Ascending aorta (tissue), 2 donors: ENCODE measurements around the gene RGS8. TPM values are rescaled to one million over a fixed set of nuclear protein-coding genes. Genes with fewer than 3 reads are reported as not detected.

ENCODE experiments used
- DNase-seq, 2 donors: peaks; one replicate each; pipeline ENCODE4 v3.0.0-alpha.2; 2019; ENCODE audit warnings: low spot score in 2 of 2
- H3K27ac ChIP-seq, 2 donors: fragments of 200-600 bp; sonication (generic); one replicate each; pipeline ENCODE4 v1.5.1; 2016 to 2017; ENCODE audit warnings: mild to moderate bottlenecking in 1 of 2
- H3K27me3 ChIP-seq: fragments of 200-600 bp; sonication (generic); one replicate; pipeline ENCODE4 v1.5.1; 2017
- H3K36me3 ChIP-seq, 2 donors: fragments of 200-600 bp; sonication (generic); one replicate each; pipeline ENCODE4 v1.5.1; 2016
- H3K4me1 ChIP-seq, 2 donors: fragments of 200-600 bp; sonication (generic); one replicate each; pipeline ENCODE4 v1.5.1; 2016 to 2017; ENCODE audit warnings: mild to moderate bottlenecking in 1 of 2
- H3K4me3 ChIP-seq, 2 donors: fragments of 200-600 bp; sonication (generic); one replicate each; pipeline ENCODE4 v1.5.1; 2016 to 2017; ENCODE audit warnings: mild to moderate bottlenecking in 1 of 2
- H3K9me3 ChIP-seq, 2 donors: fragments of 200-600 bp; sonication (generic); one replicate each; pipeline ENCODE4 v1.5.1; 2016
- intact Hi-C: fragments of 100-400 bp; cut with DNase I; formaldehyde crosslinking; loops from one replicate; pipeline ENCODE4 v1.15.1; 2023
- total RNA-seq: library from RNA; depleted of rRNA; stranded (reverse); fragments of >200 nt; gene quantifications from one replicate; pipeline ENCODE4 v1.1.0, GENCODE V29; 2016
- TF ChIP-seq, protein P1 (sequence below), 3 experiments: fragments of 200-600 bp in 2 of 3; fragments of 450-650 bp in 1 of 3; sonication (generic) in 2 of 3; IDR thresholded peaks; one replicate each; pipeline ENCODE4 v1.5.1; 2016 to 2019; ENCODE audit warnings: antibody characterized with exemption in 3 of 3, mild to moderate bottlenecking in 1 of 3, moderate library complexity in 1 of 3

The RGS8 gene
- total RNA-seq, 1 donor from 2014 or later: not detected

DNA sequence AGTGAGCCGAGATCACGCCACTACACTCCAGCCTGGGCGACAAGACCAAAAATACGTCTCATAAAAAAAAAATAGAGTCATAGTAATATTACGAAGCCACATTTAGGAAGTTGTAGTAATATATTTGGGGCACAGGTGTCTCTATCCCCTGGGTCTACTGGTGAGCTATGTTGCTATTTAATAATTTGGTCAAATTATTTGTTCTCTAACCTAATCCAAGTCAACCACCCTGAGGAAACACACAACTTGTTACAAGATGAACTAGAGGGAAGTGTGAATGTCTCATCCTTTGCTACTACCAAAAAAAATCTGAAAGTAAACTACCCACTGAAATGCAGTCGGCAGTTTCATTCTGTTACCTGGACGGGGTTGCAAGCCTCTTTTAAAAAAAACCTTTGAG lies 35.3 kb downstream of the RGS8 start:
- Histone ChIP-seq H3K4me1 (no peaks in the 10 kb centered on the region), H3K36me3 (no peaks in the 10 kb centered on the region), H3K27ac (no peak overlapping the region), H3K27me3 (no peaks in the 10 kb centered on the region), H3K4me3 (no peak overlapping the region), H3K9me3 (no peaks in the 10 kb centered on the region)
- TF ChIP-seq, protein P1, sequence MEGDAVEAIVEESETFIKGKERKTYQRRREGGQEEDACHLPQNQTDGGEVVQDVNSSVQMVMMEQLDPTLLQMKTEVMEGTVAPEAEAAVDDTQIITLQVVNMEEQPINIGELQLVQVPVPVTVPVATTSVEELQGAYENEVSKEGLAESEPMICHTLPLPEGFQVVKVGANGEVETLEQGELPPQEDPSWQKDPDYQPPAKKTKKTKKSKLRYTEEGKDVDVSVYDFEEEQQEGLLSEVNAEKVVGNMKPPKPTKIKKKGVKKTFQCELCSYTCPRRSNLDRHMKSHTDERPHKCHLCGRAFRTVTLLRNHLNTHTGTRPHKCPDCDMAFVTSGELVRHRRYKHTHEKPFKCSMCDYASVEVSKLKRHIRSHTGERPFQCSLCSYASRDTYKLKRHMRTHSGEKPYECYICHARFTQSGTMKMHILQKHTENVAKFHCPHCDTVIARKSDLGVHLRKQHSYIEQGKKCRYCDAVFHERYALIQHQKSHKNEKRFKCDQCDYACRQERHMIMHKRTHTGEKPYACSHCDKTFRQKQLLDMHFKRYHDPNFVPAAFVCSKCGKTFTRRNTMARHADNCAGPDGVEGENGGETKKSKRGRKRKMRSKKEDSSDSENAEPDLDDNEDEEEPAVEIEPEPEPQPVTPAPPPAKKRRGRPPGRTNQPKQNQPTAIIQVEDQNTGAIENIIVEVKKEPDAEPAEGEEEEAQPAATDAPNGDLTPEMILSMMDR (IDR thresholded peaks at IDR 0.05): no peak
- no peak for DNase-seq
- intact Hi-C loops: no loop called here

DNA sequence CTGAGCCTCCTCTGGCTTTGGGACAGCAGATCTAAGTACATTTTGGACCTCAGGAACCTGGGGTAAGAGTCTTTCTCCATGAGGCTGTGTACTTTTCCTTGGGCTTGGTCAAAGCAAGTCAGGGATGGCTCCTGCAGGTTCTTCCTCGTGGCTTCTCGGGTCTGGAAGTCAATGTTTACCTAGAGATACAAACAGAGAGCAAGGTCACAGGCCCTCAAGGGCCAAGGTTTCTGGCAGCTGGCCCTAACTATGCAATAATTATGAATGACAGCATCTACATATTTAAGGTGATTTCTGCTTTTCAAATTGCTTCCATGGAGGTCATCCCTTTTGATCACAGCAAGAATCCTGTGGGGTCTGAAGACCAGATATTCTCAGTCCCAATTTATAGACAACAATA lies 37.6 kb downstream of the RGS8 start:
- no peak for DNase-seq
- Histone ChIP-seq H3K36me3 (no peaks in the 10 kb centered on the region), H3K4me1 (no peaks in the 10 kb centered on the region), H3K27ac (no peak overlapping the region), H3K27me3 (no peaks in the 10 kb centered on the region), H3K4me3 (no peak overlapping the region), H3K9me3 (no peaks in the 10 kb centered on the region)
- TF ChIP-seq, protein P1 (IDR thresholded peaks at IDR 0.05): no peak
- intact Hi-C loops: no loop called here

DNA sequence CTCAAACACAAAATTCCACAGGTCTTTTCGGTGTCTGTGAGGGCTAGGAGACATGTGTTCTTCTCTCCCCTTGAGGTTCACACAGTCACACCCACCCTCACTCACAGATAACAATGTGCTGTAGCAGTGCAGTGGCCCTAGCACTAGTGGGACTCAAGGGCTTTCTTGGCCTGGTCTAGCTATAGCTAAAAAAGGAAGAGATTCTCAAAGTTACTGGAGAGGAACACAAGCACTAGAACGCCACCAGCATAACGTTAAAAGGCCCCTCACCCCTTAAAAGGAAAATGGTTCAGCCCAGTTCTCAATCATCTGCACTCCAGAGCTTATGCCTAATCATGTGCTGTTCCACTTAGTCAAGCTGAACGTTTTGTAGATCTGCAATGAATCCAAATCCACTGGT lies 39.5 kb downstream of the RGS8 start:
- Histone ChIP-seq H3K9me3 (no peaks in the 10 kb centered on the region), H3K4me1 (no peaks in the 10 kb centered on the region), H3K27ac (no peak overlapping the region), H3K27me3 (no peaks in the 10 kb centered on the region), H3K36me3 (no peaks in the 10 kb centered on the region), H3K4me3 (no peak overlapping the region)
- intact Hi-C loops: no loop called here
- DNase-seq: no peak
- TF ChIP-seq, protein P1 (IDR thresholded peaks at IDR 0.05): no peak

DNA sequence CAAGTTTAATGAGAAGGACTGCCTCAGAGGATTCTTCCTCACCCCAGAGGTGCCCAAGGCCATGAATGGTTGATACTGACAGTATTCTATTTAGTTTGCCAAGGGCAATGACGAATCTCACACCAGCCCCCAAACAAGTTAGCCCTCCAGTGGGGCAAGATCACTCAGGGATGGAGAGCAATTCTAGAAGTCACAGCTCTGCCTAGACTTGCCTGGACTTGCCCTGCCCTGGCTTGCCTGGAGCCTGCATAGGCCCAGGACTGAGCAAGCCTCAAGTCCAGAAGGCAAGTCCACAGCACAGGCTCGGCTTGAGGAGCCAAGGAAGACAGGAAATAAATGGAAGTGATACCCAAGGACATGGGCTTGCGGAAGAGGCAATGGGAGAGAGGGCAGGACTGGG lies 40.7 kb downstream of the RGS8 start:
- TF ChIP-seq, protein P1 (IDR thresholded peaks at IDR 0.05): no peak
- H3K36me3 ChIP-seq: no peaks in the 10 kb centered on the region
- no peak for DNase-seq
- H3K4me3 ChIP-seq: no peak overlapping the region
- no peaks in the 10 kb centered on the region for H3K27me3 ChIP-seq
- H3K4me1 ChIP-seq: no peaks in the 10 kb centered on the region
- H3K27ac ChIP-seq: no peak overlapping the region
- H3K9me3 ChIP-seq: no peaks in the 10 kb centered on the region
- intact Hi-C loops: no loop called here

DNA sequence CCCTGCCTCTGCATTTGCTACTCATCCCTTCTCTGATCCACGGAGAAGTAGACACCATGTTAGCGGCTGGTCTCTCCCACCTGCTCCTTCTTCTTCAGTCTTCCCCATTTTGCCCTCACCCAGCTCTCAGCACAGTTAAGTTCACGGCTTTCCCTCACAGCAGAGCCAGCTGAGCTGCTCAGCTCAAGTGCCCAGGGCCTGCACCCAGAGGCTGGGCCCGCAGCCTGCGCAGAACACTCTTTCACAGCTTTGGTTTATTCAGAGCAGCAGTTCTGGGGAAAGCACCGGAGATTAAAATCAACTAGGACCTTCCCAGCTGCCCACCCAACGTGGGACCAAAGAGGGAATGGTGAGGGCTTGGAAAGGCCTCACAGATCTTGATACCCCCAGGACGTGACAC lies 41.9 kb downstream of the RGS8 start:
- Histone ChIP-seq H3K27ac (no peak overlapping the region), H3K9me3 (no peaks in the 10 kb centered on the region), H3K4me3 (no peak overlapping the region), H3K27me3 (no peaks in the 10 kb centered on the region), H3K36me3 (no peaks in the 10 kb centered on the region), H3K4me1 (no peaks in the 10 kb centered on the region)
- DNase-seq: no peak
- TF ChIP-seq, protein P1 (IDR thresholded peaks at IDR 0.05): no peak
- intact Hi-C loops: no loop called here

DNA sequence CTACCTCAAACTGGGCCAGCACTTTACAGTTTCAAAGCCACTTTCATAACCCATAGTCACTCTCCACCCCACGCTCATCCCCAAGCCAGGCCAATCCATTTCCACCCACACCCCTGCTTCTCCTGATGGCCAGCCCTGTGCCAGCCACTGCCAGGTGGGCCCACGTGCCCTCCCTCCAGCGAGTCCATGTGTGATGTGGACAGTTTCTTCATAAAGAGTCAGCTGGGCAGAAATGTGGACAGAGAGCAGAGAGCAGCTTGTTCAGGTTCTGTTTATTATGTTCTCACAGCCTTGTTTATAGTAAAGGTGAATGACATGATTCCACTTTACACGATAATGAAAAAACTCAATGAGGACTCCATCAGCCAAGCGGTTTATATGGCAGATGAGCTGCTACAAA lies 42.8 kb downstream of the RGS8 start:
- no peaks in the 10 kb centered on the region for H3K9me3 ChIP-seq
- H3K27ac ChIP-seq: no peak overlapping the region
- TF ChIP-seq, protein P1 (IDR thresholded peaks at IDR 0.05): no peak
- no peaks in the 10 kb centered on the region for H3K27me3 ChIP-seq
- H3K36me3 ChIP-seq: no peaks in the 10 kb centered on the region
- DNase-seq: no peak
- intact Hi-C loops: no loop called here
- H3K4me1 ChIP-seq: no peaks in the 10 kb centered on the region
- H3K4me3 ChIP-seq: no peak overlapping the region
